RPMI8226 (cell line): ENCODE results near the gene RTCA.
"Not testable (repeated sequence)": the region's sequence is repeated elsewhere in the genome, so short reads cannot be mapped to it uniquely, and the experiment has no call there.

Experiments
- DNase-seq: peaks from one replicate; pipeline ENCODE4 v3.0.0-alpha.2; 2015

The RTCA gene

DNA sequence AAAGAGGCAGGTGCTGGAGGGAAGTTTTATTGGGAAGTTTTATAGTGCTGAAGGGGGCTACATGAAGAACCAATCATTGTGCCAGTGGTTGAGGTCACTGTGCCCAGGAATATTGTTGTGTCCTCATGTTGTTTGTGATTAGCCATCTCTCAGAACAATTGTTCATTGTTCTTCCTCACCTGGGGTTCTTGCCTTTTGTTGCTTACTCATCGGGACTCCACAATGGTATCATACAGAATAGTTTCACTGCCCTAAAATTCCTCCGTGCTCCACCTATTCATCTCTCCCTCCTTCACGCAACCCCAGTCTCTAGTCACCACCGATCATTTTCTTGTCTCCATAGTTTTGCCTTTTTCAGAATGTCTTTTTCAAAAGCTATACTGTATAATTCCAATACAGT, 47.4 kb downstream of the RTCA start:
- DNase-seq: no peak

GRCh38 chr1:100316622-100317021, 50.6 kb downstream of the RTCA start:
- DNase-seq: no peak

DNA sequence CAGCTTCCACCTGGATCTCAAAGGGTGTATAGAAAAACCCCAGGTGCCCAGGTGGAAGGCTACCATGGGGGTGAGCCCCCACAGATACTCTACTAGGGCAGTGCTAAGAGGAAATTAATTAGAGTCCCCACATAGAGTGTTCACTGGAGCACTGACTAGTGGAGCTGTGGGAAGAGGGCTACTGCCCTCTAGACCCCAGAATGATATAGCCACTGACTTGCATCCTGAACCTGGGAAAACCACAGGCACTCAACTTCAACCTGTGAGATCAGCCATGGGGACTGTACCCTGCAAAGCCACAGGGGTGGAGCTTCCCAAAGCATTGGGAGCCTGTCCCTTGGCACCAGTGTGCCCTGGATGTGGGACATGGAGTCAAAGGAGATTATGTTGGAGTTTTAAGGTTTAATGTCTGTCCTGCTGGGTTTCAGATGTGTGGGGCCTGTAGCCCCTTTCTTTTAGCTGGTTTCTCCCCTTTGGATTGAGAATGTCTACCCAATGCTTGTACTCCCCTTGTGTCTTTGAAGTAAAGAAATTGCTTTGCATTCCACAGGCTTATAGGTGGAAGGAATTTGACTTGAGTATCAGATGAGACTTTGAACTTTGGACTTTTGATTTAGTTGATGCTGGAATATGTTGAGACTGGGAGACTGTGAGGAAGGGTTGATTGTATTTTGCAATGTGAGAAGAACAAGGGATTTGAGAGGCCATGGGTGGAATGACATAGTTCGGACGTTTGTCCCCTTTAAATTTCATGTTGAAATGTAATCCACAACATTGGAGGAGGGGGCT, 54.5 kb downstream of the RTCA start:
- DNase-seq: no peak

DNA sequence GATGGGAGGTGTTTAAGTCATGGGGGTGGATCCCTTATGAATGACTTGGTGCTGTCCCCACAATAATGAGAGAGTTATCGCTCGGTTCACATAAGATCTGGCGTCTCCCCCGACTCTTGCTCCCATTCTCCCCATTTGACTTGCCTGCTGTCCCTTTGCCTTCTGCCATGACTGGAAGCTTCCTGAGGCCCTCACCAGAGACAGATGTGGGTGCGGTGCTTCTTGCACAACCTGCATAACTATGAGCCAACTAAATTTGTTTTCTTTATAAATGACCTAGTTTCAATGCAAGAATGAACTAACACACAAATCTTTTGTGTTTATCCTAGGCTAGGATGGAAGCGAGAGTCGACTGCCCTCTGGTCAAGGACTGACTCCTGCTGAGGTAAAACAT, 55.1 kb downstream of the RTCA start:
- no peak for DNase-seq

- no peak for DNase-seq
Observed at GRCh38 chr1:100321506-100321905, 55.5 kb downstream of the RTCA start.

GRCh38 chr1:100322436-100323211, 56.6 kb downstream of the RTCA start:
- DNase-seq: no peak

- DNase-seq: no peak
Observed at GRCh38 chr1:100323419-100324106, 57.5 kb downstream of the RTCA start.

- DNase-seq: no peak
Observed at GRCh38 chr1:100325415-100326324, 59.7 kb downstream of the RTCA start.

DNA sequence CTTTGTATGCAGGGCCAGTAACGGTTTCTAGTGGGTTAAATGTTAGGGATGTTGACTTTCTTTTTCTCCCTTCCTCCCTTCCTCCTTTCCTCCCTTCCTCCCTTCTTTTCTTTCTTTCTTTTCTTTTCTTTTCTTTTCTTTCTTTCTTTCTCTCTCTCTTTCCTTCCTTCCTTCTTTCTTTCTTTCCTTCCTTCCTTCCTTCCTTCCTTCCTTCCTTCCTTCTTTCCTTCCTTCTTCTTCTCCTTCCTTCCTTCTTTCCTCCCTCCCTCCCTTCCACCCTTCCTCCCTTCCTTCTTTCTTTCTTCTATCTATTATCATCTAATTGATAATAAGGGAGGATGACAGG, 60.3 kb downstream of the RTCA start:
- DNase-seq: not testable (repeated sequence)

DNA sequence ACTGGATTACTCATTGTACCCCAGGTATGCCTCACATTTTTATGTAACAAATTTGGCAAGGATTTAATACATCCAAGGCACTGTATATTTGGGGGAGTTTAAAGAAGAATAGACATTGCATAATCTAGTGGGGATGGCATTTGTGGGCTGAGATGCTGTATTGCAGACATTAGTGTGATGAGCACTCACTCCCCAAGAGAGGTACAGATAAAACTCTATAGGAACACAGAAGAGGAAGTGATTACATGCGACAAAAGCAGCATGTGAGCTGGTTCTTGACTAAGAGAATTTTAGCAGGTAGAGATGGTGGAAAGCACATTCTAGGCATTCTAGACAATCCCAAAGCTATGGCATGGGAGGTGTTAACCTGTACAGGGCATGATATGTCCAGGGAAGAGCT, 62.1 kb downstream of the RTCA start:
- no peak for DNase-seq

DNA sequence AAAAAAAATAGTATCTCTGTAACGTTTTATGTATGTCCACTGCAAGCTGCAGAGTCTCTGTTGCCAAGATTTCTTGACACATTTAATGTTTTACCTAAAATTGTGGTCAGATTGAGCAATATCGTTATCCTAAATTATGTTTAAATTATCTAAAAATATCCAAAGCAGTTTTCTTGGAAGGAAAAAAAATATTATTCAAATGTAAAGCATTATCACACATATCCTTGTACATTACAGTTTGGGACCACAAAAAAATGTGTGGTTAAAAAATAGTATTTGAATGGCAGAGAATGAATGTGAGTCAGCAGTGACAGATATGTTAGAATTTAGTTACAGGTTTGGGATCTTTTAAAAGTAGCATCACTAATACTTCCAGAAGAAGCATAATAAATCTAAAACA, 65.1 kb downstream of the RTCA start:
- DNase-seq: not testable (repeated sequence)

DNA sequence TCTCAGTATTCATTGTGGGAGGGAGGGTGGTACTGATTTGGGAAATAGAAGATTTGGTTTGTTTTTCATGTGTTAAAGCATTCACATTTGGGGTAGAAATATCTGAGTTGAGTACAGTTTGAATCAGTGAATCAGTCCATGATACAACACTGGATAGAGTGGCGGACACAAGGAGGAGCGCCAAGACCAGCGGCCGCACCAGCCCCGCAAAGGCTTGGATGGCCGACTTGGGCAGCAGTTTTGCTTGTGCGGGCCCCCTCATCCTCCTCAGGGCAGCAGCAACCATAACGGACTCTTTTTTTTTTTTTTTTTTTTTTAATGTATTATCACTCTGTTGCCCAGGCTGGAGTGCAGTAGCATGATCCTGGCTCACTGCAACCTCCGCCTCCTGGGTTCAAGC, 66.3 kb downstream of the RTCA start:
- no peak for DNase-seq

DNA sequence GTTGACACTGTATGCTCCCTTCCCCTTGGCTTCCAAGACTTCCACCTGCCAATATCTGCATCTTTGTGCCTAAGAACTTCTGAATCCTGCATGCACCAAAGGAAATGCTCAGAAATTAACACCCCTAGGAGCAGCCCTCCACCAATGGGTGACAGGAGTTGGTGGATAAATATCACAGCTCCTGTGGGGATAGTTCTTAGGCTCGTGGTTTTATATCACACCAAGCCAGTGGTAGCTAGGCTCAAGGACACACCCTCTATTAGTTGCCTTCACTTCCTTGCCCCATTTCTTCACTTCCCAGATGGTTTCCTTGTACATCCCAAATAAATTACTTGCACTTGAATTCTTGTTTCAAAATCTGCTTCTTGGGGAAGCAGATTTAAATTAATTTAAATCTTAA, 69.4 kb downstream of the RTCA start:
- no peak for DNase-seq

GRCh38 chr1:100337878-100338277, 71.9 kb downstream of the RTCA start:
- not testable (repeated sequence) for DNase-seq

DNA sequence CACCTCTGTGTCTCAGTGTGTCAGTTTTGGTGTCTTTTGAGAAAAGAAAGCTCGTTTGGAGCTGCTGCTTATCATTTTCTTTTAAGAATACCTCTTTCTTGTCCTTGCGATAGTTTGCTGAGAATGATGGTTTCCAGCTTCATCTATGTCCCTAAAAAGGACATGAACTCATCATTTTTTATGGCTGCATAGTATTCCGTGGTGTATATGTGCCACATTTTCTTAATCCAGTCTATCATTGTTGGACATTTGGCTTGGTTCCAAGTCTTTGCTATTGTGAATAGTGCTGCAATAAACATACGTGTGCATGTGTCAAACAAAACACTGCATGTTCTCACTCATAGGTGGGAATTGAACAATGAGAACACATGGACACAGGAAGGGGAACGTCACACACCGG, 73.7 kb downstream of the RTCA start:
- DNase-seq: not testable (repeated sequence)

- no peak for DNase-seq
Observed at GRCh38 chr1:100340494-100340893, 74.5 kb downstream of the RTCA start.

- DNase-seq: no peak
Observed at GRCh38 chr1:100342348-100342747, 76.3 kb downstream of the RTCA start.
